Measurements from ENCODE around the gene CCDC87. TPM values are rescaled to one million over a fixed set of nuclear protein-coding genes. Genes with fewer than 3 reads are reported as not detected.

CCDC87 gene
- total RNA-seq, 6 experiments from 2014 or later: 0.19 to 0.66 (median 0.37) TPM

DNA sequence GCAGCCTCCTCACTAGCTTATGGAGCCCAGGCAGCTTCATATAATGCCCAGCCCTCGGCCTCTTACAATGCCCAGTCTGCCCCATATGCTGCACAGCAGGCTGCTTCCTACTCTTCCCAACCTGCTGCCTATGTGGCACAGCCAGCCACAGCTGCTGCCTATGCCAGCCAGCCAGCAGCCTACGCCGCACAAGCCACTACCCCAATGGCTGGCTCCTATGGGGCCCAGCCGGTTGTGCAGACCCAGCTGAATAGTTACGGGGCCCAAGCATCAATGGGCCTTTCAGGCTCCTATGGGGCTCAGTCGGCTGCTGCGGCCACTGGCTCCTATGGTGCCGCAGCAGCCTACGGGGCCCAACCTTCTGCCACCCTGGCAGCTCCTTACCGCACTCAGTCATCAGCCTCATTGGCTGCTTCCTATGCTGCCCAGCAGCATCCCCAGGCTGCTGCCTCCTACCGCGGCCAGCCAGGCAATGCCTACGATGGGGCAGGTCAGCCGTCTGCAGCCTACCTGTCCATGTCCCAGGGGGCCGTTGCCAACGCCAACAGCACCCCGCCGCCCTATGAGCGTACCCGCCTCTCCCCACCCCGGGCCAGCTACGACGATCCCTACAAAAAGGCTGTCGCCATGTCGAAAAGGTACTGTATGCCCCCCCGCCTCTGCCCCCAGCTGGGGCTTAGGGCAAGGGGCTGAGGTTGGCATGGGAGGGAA lies 32.3 kb upstream of the CCDC87 start:
- no peak overlapping the region for H3K27ac Mint-ChIP-seq
- H3K9me3 Mint-ChIP-seq: no peaks in the 10 kb centered on the region
- no peak overlapping the region for H3K4me3 Mint-ChIP-seq
- H3K27me3 Mint-ChIP-seq (ENCODE audit: insufficient read depth): peaks cover 4% of the 10 kb centered on the region
- H3K4me1 Mint-ChIP-seq (ENCODE audit: low read depth): peaks cover 34% of the 10 kb centered on the region
- TF ChIP-seq, protein P1, sequence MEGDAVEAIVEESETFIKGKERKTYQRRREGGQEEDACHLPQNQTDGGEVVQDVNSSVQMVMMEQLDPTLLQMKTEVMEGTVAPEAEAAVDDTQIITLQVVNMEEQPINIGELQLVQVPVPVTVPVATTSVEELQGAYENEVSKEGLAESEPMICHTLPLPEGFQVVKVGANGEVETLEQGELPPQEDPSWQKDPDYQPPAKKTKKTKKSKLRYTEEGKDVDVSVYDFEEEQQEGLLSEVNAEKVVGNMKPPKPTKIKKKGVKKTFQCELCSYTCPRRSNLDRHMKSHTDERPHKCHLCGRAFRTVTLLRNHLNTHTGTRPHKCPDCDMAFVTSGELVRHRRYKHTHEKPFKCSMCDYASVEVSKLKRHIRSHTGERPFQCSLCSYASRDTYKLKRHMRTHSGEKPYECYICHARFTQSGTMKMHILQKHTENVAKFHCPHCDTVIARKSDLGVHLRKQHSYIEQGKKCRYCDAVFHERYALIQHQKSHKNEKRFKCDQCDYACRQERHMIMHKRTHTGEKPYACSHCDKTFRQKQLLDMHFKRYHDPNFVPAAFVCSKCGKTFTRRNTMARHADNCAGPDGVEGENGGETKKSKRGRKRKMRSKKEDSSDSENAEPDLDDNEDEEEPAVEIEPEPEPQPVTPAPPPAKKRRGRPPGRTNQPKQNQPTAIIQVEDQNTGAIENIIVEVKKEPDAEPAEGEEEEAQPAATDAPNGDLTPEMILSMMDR (IDR thresholded peaks at IDR 0.05): no peak
- H3K36me3 Mint-ChIP-seq (ENCODE audit: low read depth): peaks cover 43% of the 10 kb centered on the region
- DNase-seq: no peak

DNA sequence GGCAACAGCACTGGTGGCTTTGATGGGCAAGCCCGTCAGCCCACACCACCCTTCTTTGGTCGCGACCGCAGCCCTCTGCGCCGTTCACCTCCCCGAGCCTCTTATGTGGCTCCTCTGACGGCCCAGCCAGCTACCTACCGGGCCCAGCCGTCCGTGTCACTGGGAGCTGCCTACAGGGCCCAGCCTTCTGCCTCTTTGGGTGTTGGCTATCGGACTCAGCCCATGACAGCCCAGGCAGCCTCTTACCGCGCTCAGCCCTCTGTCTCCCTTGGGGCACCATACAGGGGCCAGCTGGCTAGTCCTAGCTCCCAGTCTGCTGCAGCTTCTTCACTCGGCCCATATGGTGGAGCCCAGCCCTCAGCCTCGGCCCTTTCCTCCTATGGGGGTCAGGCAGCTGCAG lies 31.6 kb upstream of the CCDC87 start:
- peaks cover 4% of the 10 kb centered on the region for H3K27me3 Mint-ChIP-seq (ENCODE audit: insufficient read depth)
- H3K36me3 Mint-ChIP-seq (ENCODE audit: low read depth): peaks cover 41% of the 10 kb centered on the region
- no peak overlapping the region for H3K4me3 Mint-ChIP-seq
- TF ChIP-seq, protein P1 (IDR thresholded peaks at IDR 0.05): no peak
- H3K9me3 Mint-ChIP-seq: no peaks in the 10 kb centered on the region
- DNase-seq: no peak
- no peak overlapping the region for H3K27ac Mint-ChIP-seq
- peaks cover 41% of the 10 kb centered on the region for H3K4me1 Mint-ChIP-seq (ENCODE audit: low read depth)

DNA sequence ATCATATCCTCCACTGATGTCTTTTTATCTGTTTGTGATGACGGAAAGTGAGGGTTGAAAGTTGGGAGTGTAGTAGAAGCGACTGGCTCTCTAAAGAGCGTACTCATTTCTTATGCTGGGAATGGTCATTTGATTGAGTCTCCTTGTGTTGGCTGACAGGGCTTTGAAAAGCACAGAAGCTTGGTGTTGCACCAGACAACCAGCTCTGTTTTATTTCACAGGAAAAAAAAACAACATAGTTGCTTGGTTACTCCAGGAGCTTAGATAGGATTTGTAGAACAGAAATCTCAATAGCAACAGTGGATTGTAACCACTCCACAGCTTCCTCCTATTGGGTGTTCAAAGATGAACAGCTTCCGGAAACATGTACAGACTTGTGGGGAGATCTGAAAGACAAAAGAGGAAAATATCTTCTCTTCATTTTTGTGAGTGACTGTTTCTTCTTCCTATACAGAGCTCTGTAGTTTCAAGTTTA lies 26.3 kb upstream of the CCDC87 start:
- Mint-ChIP-seq H3K36me3 (ENCODE audit: low read depth) (peaks cover 43% of the 10 kb centered on the region), H3K27ac (peak overlapping the region; percentile 97), H3K27me3 (ENCODE audit: insufficient read depth) (peaks cover 10% of the 10 kb centered on the region), H3K4me3 (peak overlapping the region; percentile 95), H3K9me3 (no peaks in the 10 kb centered on the region), H3K4me1 (ENCODE audit: low read depth) (peaks cover 70% of the 10 kb centered on the region)
- DNase-seq: peak; percentile 75
- TF ChIP-seq, protein P1 (IDR thresholded peaks at IDR 0.05): no peak

DNA sequence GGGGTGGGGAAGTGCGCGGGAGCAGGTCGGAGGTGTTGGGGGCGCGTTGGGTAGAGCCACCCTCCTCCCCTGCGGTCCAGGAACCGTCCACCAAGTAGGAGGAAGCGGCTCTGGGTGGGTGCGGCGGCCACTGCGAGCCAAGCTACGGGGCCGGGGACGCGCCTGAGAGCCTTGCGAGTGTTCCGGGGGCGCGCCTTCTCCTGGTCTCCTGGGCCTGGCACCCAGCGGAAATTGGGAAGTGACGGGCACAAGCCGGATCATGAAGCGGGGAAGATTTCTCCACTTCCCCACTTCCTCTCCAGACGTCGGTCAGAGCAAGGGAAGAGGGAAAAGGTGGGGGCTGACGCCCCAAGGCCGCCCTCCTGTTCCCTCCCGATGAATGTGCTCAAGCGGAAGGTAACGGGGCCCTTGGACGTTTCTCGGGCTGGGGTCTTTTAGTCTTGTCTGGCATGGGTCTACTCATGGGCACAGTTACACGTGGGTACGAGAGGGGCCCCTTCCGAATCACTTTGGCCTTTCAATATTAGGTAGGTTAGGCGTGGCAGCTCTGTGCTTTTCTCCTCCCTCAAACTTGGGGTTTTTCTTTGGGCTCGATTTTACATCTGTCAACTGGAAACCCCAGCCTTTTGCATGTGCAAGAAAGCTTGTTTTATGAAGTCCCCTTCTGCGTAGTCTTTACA lies 24.4 kb upstream of the CCDC87 start:
- H3K9me3 Mint-ChIP-seq: no peaks in the 10 kb centered on the region
- DNase-seq: peak; percentile 32
- peaks cover 52% of the 10 kb centered on the region for H3K4me1 Mint-ChIP-seq (ENCODE audit: low read depth)
- H3K27ac Mint-ChIP-seq: peak overlapping the region; percentile 97
- peaks cover 10% of the 10 kb centered on the region for H3K27me3 Mint-ChIP-seq (ENCODE audit: insufficient read depth)
- H3K4me3 Mint-ChIP-seq: peak overlapping the region; percentile 95
- TF ChIP-seq, protein P1 (IDR thresholded peaks at IDR 0.05): no peak
- peaks cover 27% of the 10 kb centered on the region for H3K36me3 Mint-ChIP-seq (ENCODE audit: low read depth)

DNA sequence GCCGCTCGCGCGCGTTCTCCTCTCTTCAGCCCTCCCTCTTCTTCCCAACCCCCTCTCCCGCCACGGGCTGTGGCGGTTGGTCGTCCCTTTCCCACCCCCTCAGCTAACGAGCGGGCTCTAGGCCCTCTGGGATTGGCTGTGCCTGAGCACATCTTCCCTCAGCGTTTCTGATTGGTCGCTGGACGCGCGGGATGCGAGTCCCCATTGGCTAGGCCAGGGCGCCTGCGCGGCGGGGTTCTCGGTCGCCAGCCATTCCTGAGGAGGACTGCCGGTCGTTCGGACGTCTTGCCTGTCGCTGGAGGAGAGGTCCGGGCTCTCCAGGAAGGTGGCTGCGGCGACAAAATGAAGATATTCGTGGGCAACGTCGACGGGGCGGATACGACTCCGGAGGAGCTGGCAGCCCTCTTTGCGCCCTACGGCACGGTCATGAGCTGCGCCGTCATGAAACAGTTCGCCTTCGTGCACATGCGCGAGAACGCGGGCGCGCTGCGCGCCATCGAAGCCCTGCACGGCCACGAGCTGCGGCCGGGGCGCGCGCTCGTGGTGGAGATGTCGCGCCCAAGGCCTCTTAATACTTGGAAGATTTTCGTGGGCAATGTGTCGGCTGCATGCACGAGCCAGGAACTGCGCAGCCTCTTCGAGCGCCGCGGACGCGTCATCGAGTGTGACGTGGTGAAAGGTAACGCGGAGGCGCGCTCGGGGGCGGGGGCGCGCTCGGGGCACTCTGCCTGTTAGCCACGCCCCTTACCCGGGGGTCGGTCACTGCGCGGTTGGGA lies 23.7 kb upstream of the CCDC87 start, which contains the start of gene RBM14:
TSS of gene RBM14 (plus strand) at position 252 of the 776 bp plus-strand sequence. CDS start at position 343, 91 bp downstream.
- TF ChIP-seq, protein P1 (IDR thresholded peaks at IDR 0.05): no peak
- Mint-ChIP-seq H3K36me3 (ENCODE audit: low read depth) (peaks cover 27% of the 10 kb centered on the region), H3K27me3 (ENCODE audit: insufficient read depth) (peaks cover 10% of the 10 kb centered on the region), H3K9me3 (no peaks in the 10 kb centered on the region), H3K4me3 (peak within 1 kb of the TSS; percentile 95), H3K27ac (peak within 1 kb of the TSS; percentile 97), H3K4me1 (ENCODE audit: low read depth) (peaks cover 49% of the 10 kb centered on the region)
- peak; percentile 99 for DNase-seq
